Measurements from ENCODE around the gene HOXB8.
A peak's percentile ranks its signal among the peaks of the same experiment; 100 is the strongest.

The HOXB8 gene

DNA sequence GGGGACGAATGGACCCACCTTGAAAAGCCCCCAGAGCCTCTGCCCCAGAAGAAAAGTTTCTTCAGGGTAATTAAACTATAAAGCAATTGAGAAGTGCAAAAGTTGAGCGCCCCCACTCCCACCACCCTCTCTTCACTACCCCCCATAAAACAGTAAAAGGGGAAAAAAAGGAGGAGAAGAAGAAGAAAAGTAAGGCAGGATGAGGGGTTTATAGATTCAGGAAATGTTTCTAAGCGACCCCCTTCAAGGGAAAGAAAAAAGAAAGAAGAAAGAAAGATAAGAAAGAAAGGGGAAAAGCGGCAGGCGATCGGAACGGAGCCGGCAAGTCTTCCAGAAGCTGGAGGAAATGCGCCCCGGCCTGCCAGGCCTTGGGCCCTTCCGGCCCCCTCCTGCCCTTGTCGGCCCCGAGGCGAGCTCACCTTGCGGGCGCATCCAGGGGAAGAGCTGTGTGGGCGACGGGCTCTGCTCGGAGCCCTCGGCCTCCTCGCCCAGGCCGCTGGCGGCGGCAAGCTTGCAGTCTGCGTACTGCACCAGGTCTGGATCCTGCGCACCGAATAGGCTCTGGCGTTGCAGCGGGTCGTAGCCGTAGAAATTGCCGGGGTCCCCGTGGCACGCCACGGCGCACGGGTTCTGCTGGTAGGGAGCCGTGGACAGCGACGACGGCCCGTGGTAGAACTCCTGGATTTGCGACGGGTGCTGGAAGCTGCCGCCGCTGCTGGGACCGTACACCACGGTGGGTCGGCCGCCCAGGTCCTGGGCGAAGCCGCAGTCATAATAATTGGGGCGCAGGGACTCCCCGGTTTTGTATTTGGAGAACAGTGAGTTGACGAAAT is 1.0 kb downstream of the HOXB8 start:
- H3K27ac ChIP-seq = peak overlapping the region; percentile 96
- TF ChIP-seq ZFX (IDR thresholded peaks at IDR 0.05; ENCODE audit: borderline replicate concordance) (no peak), CTCF (IDR thresholded peaks at IDR 0.05) (no peak)

DNA sequence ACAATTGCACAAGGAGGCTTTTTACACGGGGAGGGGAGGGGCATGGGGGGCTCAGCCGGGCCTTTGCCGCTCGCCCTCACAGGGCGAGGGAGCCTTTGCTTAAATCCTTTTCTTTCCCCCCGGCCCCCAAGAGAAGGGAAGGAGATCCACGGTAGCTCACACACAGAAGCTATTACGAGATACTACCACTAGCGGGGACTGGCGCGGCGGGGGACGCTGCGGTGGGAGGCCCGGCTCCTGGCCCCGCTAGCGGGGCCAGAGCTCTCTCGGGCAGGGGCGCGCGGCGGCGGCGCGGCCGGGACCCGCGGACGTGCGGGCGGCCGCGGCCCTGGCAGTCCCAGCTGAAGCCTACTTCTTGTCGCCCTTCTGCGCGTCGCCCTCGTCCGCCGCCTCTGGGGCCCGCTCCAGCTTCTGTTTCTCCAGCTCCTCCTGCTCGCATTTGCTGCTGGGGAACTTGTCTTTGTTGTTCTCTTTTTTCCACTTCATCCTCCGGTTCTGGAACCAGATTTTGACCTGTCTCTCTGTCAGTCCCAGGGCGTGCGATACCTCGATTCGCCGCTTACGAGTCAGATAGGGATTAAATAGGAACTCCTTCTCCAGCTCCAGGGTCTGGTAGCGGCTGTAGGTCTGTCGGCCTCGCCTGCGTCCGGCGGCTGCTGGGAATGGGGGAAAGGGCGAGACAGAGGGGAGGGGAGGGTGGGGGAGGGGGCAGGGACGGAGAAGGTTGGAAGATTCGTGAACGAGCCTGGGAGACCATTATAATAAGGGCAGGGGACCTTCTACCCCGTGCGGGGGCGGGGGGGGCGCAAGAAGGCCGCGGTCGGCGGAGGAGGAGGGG is 2.0 kb downstream of the HOXB8 start:
- H3K27ac ChIP-seq = peak overlapping the region; percentile 96
- TF ChIP-seq CTCF (IDR thresholded peaks at IDR 0.05) = peak; percentile 34
- TF ChIP-seq ZFX (IDR thresholded peaks at IDR 0.05; ENCODE audit: borderline replicate concordance) = no peak

DNA sequence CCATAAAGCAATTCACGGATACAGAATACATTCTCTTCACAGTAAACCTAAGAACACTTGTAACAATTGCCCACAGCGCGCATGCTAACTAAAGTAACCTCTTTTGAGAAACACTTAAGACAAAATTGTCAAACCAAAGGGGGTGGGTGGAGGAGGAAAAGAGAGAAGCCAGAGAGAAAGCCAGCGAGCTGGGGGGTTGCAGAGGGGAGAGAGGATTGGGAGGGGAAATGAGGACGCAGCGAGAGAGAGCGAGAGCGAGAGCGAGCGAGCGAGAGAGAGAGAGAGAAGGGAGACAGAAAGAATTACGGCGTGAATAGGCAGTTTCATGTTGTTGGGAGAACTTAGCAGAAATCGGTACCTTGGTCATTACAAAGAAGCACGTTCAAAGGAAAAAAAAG is 2.6 kb downstream of the HOXB8 start:
- peak overlapping the region; percentile 96 for H3K27ac ChIP-seq
- TF ChIP-seq ZFX (IDR thresholded peaks at IDR 0.05; ENCODE audit: borderline replicate concordance) (no peak), CTCF (IDR thresholded peaks at IDR 0.05) (no peak)

GRCh38 chr17:48611681-48612455 is 3.2 kb downstream of the HOXB8 start:
- TF ChIP-seq CTCF (IDR thresholded peaks at IDR 0.05) = no peak
- TF ChIP-seq ZFX (IDR thresholded peaks at IDR 0.05; ENCODE audit: borderline replicate concordance) = no peak
- peak overlapping the region; percentile 96 for H3K27ac ChIP-seq

- TF ChIP-seq ZFX (IDR thresholded peaks at IDR 0.05; ENCODE audit: borderline replicate concordance) (no peak), CTCF (IDR thresholded peaks at IDR 0.05) (no peak)
- peak overlapping the region; percentile 96 for H3K27ac ChIP-seq
These were observed 3.9 kb downstream of the HOXB8 start for GRCh38 chr17:48611213-48611612.

- peak within 1 kb of the TSS; percentile 96 for H3K27ac ChIP-seq
- no peak for TF ChIP-seq ZFX (IDR thresholded peaks at IDR 0.05; ENCODE audit: borderline replicate concordance)
- no peak for TF ChIP-seq CTCF (IDR thresholded peaks at IDR 0.05)
These were observed 4.5 kb downstream of the HOXB8 start, which contains the start of gene HOXB7 for GRCh38 chr17:48610282-48611211. Gene HOXB7, minus strand, starts transcription at chr17:48611017. Its CDS starts 99 bp downstream, at chr17:48610918.

Measured in 22Rv1 (cell line).